Thyroid gland (tissue), 4 donors: ENCODE measurements around the gene RNF14.

ENCODE experiments used
- CTCF ChIP-seq, 6 experiments: fragments of 200-600 bp in 3 of 6; fragments of 450-650 bp in 3 of 6; sonication (generic) in 3 of 6; IDR thresholded peaks; one replicate each; pipeline ENCODE4 v1.5.1; 2016 to 2019; ENCODE audit warnings: antibody characterized with exemption in 6 of 6, mild to moderate bottlenecking in 2 of 6, inconsistent platforms in 1 of 6, moderate library complexity in 1 of 6
- POLR2A ChIP-seq, 2 donors: fragments of 450-650 bp; IDR thresholded peaks; one replicate each; pipeline ENCODE4 v1.6.1; 2017; ENCODE audit warnings: antibody characterized with exemption in 2 of 2, mild to moderate bottlenecking in 2 of 2, moderate library complexity in 1 of 2

- TF ChIP-seq CTCF (IDR thresholded peaks at IDR 0.05): no peak
- no peak for TF ChIP-seq POLR2A (IDR thresholded peaks at IDR 0.05)
These were observed 47.7 kb downstream of the RNF14 start for GRCh38 chr5:142016556-142016955.
